IPS DF 4.7 (cell line): ENCODE results near the gene KIF9.
"Not testable (repeated sequence)": the region's sequence is repeated elsewhere in the genome, so short reads cannot be mapped to it uniquely, and the experiment has no call there.

Experiments
- DNase-seq: peaks from one replicate; pipeline ENCODE4 v3.0.0-alpha.2; 2013; ENCODE audit warnings: low spot score; ENCODE audit errors: extremely low read depth

The KIF9 gene

GRCh38 chr3:47193871-47194859, 88.4 kb downstream of the KIF9 start:
- DNase-seq = no peak

DNA sequence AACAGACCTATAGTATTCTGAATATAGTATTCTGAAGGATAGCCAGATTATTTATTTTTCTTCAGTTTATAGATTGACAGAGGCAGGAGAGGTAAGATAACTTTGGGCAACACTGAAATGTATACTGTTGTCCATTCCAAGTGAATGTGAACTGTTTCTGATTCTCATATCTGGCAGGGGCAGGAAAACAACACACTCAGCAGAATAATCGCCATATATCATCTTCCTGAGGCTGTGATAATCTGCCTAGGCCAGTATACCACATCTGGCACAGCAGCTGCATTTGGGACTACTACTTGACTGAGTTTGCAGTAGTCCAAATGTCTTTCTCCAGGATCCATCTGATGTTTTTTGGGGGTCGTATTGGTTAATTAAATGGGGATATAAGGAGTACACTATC, 96.3 kb downstream of the KIF9 start:
- no peak for DNase-seq

DNA sequence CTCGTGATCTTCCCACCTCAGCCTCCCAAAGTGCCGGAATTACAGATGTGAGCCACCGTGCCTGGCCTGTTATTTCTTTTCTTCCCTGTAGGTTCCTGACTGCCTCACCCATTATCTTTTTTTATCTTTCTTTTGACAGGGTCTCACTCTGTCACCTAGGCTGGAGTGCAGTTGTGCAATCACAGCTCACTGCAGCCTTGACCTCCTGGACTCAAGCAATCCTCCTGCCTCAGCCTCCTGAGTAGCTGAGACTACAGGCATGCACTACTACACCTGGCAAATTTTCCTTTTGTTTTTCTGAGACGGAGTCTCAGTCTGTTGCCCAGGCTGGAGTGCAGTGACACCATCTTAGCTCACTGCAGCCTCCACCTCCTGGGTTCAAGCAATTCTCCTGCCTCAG, 100.9 kb downstream of the KIF9 start:
- DNase-seq = not testable (repeated sequence)

GRCh38 chr3:47180011-47180410, 102.6 kb downstream of the KIF9 start:
- not testable (repeated sequence) for DNase-seq
